ENCODE measurements around the gene ZNF667. TPM values are rescaled to one million over a fixed set of nuclear protein-coding genes. Genes with fewer than 3 reads are reported as not detected.

ZNF667 gene
- total RNA-seq, 1 donor from 2014 or later: 5.6 TPM

DNA sequence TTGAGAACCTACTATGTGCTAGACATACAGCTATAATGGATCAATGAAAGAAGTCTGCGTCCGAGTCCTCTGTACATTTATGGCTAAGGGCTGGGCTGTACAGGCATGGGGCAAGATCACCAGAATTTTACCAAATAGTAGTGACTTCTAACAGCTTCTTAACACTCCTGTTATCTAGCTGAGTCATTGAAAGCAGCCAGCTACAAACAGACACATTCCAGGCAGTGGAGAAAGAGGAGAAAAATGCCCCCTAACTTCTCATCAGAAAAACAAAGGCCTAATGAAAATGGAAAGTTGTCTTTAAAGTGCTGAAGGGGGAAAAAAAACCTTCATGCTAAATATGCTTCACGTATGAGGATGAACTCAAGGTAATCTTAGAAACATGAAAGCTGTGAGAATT is 14.3 kb upstream of the ZNF667 start:
- H3K9me3 ChIP-seq (replicated peaks): peaks cover 89% of the 10 kb centered on the region
- peaks cover 82% of the 10 kb centered on the region for H3K36me3 ChIP-seq
- no peak overlapping the region for H3K27ac ChIP-seq (replicated peaks)
- H3K4me3 ChIP-seq: no peak overlapping the region
- TF ChIP-seq, protein P1, sequence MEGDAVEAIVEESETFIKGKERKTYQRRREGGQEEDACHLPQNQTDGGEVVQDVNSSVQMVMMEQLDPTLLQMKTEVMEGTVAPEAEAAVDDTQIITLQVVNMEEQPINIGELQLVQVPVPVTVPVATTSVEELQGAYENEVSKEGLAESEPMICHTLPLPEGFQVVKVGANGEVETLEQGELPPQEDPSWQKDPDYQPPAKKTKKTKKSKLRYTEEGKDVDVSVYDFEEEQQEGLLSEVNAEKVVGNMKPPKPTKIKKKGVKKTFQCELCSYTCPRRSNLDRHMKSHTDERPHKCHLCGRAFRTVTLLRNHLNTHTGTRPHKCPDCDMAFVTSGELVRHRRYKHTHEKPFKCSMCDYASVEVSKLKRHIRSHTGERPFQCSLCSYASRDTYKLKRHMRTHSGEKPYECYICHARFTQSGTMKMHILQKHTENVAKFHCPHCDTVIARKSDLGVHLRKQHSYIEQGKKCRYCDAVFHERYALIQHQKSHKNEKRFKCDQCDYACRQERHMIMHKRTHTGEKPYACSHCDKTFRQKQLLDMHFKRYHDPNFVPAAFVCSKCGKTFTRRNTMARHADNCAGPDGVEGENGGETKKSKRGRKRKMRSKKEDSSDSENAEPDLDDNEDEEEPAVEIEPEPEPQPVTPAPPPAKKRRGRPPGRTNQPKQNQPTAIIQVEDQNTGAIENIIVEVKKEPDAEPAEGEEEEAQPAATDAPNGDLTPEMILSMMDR (IDR thresholded peaks at IDR 0.05; ENCODE audit: borderline replicate concordance): no peak
- H3K4me1 ChIP-seq: peaks cover 20% of the 10 kb centered on the region
- no peaks in the 10 kb centered on the region for H3K27me3 ChIP-seq (ENCODE audit: low read depth)
- intact Hi-C loops (cut with micrococcal nuclease): no loop called here
- no peak for DNase-seq

DNA sequence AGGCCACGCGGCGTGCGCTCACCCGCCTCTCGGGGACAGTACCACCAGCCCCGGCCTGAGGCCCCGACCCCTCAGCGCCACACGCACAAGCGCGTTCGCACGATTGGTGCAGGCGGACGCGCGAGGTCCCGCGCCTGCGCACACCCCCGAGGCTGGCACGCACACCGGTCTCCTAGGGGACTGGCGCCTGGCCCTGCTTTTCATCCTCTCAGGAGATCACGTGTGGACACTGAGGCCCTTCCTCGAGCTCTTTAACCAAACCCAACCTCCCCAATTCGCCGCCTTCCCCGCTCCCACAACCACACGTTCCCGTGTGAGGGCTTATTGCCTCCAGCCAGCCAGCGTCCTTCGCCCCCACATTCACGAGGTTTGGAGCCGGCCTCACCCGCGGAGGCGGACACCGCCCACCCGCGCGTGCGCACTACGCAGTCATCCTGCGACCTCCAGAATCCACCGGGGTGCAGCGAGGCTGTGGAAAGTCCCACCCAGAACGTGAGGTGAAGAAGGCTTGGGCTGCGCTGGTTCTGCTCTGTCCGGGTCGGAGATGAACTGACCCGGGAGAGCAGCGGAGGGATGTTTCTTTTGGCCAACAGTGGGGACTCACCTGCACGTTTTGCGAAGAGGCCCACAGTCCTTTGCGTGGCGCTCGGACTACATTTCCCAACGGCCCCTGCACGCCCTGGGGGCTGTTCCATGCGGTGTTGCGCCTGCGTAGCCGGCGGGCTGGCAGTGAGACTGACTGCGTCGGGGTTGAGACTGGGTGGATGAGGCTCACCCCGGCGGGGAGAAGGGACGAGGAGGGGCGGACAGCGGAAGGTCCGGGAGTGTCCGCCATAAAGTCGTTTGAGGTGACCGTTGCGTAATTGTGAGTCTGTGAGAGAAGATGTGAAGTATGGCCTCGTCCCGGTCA is 539 bp upstream of the ZNF667 start:
- H3K27ac ChIP-seq (replicated peaks): peak overlapping the region; percentile 95

DNA sequence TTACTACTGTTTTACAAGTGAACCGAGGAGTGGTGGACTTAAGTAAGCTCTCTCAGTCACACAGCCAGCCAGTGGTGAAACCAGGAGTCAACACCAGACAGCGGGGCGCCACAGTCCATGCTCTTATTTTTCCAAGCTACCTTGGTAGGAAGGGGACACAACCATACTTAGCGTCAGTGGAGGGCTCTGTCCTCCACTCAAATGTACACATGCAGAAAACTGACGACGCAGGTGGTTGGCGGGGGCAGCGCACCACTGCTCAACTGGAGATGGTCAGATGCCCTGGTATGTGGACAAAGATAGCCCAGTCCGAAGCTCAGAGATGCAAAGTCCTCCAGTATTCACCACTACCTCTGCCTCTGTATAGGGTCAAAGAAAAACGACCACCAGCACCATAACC is 1.1 kb downstream of the ZNF667 start:
- DNase-seq: no peak
- peak overlapping the region; percentile 95 for H3K4me3 ChIP-seq
- H3K36me3 ChIP-seq: peaks cover 24% of the 10 kb centered on the region
- H3K27ac ChIP-seq (replicated peaks): no peak overlapping the region
- peaks cover 46% of the 10 kb centered on the region for H3K9me3 ChIP-seq (replicated peaks)
- peaks cover 36% of the 10 kb centered on the region for H3K4me1 ChIP-seq
- intact Hi-C loops (cut with micrococcal nuclease): no loop called here
- TF ChIP-seq, protein P1 (IDR thresholded peaks at IDR 0.05; ENCODE audit: borderline replicate concordance): no peak
- no peaks in the 10 kb centered on the region for H3K27me3 ChIP-seq (ENCODE audit: low read depth)

More for the DNA sequence above, 539 bp upstream of the ZNF667 start:
- peaks cover 8% of the 10 kb centered on the region for H3K36me3 ChIP-seq
- H3K4me3 ChIP-seq: peak overlapping the region; percentile 95
- no peaks in the 10 kb centered on the region for H3K27me3 ChIP-seq (ENCODE audit: low read depth)
- peaks cover 46% of the 10 kb centered on the region for H3K9me3 ChIP-seq (replicated peaks)
- intact Hi-C loops (cut with micrococcal nuclease): no loop called here
- TF ChIP-seq, protein P1 (IDR thresholded peaks at IDR 0.05; ENCODE audit: borderline replicate concordance): no peak
- H3K4me1 ChIP-seq: peaks cover 36% of the 10 kb centered on the region
- peak; percentile 93 for DNase-seq

DNA sequence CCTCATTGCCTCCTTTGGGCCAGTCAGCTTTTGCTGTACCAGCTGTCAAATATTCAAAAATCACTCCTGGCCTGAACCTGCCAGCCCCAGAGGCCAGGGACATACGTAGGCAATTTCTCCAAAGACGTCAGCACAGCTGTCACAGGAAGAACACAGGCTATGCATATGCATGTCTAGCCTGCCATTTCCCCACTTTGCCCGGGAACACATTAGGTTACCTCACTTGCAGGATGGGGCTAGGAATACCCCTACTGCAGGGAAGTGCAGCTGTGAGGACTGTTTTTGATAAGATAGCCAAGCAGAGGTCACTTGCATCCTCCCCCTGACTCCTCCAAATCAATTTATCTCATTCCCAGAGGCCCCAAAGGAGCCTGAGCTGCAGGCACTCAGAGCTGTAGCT is 2.8 kb downstream of the ZNF667 start:
- Histone ChIP-seq H3K9me3 (replicated peaks) (peaks cover 52% of the 10 kb centered on the region), H3K36me3 (peaks cover 36% of the 10 kb centered on the region), H3K27ac (replicated peaks) (no peak overlapping the region), H3K4me3 (no peak overlapping the region), H3K27me3 (ENCODE audit: low read depth) (no peaks in the 10 kb centered on the region), H3K4me1 (peaks cover 32% of the 10 kb centered on the region)
- intact Hi-C loops (cut with micrococcal nuclease): no loop called here
- no peak for DNase-seq
- TF ChIP-seq, protein P1 (IDR thresholded peaks at IDR 0.05; ENCODE audit: borderline replicate concordance): no peak

DNA sequence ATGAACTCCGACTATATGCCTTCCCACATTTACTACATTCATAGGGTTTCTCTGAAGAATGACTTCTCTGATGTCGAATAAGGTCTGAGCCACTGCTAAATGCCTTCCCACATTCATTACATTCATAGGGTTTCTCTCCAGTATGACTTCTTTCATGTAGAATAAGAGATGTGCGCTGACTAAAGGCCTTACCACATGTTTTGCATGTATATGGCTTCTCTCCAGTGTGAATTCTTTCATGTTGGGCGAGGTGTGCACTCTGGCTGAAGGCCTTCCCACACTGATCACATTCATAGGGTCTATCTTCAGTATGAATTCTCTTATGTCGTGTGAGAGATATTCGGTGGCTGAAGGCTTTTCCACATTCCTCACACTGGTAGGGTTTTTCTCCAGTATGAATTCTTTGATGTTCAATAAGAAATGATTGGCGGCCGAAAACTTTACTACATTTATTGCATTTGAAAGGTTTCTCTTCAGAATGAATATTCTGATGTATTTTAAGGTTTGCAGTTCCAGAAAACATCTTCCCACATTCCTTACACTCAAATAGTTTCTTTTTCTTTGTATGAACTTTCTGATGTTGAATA is 35.8 kb downstream of the ZNF667 start:
- peaks cover 59% of the 10 kb centered on the region for H3K36me3 ChIP-seq
- no peak for DNase-seq
- peaks cover 86% of the 10 kb centered on the region for H3K9me3 ChIP-seq (replicated peaks)
- no peak overlapping the region for H3K27ac ChIP-seq (replicated peaks)
- H3K4me1 ChIP-seq: no peaks in the 10 kb centered on the region
- H3K4me3 ChIP-seq: no peak overlapping the region
- H3K27me3 ChIP-seq (ENCODE audit: low read depth): no peaks in the 10 kb centered on the region
- intact Hi-C loops (cut with micrococcal nuclease): no loop called here
- TF ChIP-seq, protein P1 (IDR thresholded peaks at IDR 0.05; ENCODE audit: borderline replicate concordance): no peak
